ENCODE results near the gene HRK.

HRK gene

GRCh38 chr12:116864371-116865160 lies 16.7 kb downstream of the HRK start:
- DNase-seq: no peak

GRCh38 chr12:116863275-116863767 lies 17.9 kb downstream of the HRK start:
- DNase-seq: no peak

- DNase-seq: no peak
Measured at GRCh38 chr12:116862167-116862566, 19.1 kb downstream of the HRK start.

- DNase-seq: peak in 1 of 2 donors; percentile 38
Measured at GRCh38 chr12:116861320-116861719, 19.9 kb downstream of the HRK start.

- no peak for DNase-seq
Measured at GRCh38 chr12:116860263-116860662, 21.0 kb downstream of the HRK start.

GRCh38 chr12:116859079-116859478 lies 22.2 kb downstream of the HRK start:
- no peak for DNase-seq

GRCh38 chr12:116856729-116857128 lies 24.5 kb downstream of the HRK start:
- DNase-seq: no peak

GRCh38 chr12:116855744-116856470 lies 25.3 kb downstream of the HRK start:
- DNase-seq: no peak

GRCh38 chr12:116853507-116853906 lies 27.7 kb downstream of the HRK start:
- DNase-seq: no peak

GRCh38 chr12:116852303-116852702 lies 28.9 kb downstream of the HRK start:
- no peak for DNase-seq

- DNase-seq: no peak
Measured at GRCh38 chr12:116849216-116849615, 32.0 kb downstream of the HRK start.

GRCh38 chr12:116843085-116843484 lies 38.2 kb downstream of the HRK start:
- DNase-seq: no peak

- DNase-seq: no peak
Measured at GRCh38 chr12:116839287-116839830, 41.9 kb downstream of the HRK start.

- DNase-seq: no peak
Measured at GRCh38 chr12:116838365-116838764, 42.9 kb downstream of the HRK start.

- DNase-seq: no peak
Measured at GRCh38 chr12:116837097-116837496, 44.1 kb downstream of the HRK start.

- no peak for DNase-seq
Measured at GRCh38 chr12:116835484-116835883, 45.8 kb downstream of the HRK start.

- DNase-seq: no peak
Measured at GRCh38 chr12:116833474-116833873, 47.8 kb downstream of the HRK start.

- DNase-seq: no peak
Measured at GRCh38 chr12:116832353-116832752, 48.9 kb downstream of the HRK start.

GRCh38 chr12:116827432-116827831 lies 53.8 kb downstream of the HRK start:
- DNase-seq: no peak

GRCh38 chr12:116821291-116821690 lies 60.0 kb downstream of the HRK start:
- DNase-seq: no peak

- no peak for DNase-seq
Measured at GRCh38 chr12:116820064-116820656, 61.1 kb downstream of the HRK start.

GRCh38 chr12:116818948-116819832 lies 62.1 kb downstream of the HRK start:
- DNase-seq: peak; percentile 66 to 67
